Measurements from ENCODE around the gene CBL.

Gene CBL

GRCh38 chr11:119300198-119300964 is 94.2 kb downstream of the CBL start:
- Histone ChIP-seq H3K9me3 (ENCODE audit: insufficient read depth, low read depth, low read length) (no peaks in the 10 kb centered on the region), H3K9me2 (replicated peaks; ENCODE audit: low read depth, low read length) (no peaks in the 10 kb centered on the region), H3K4me2 (ENCODE audit: low read depth, low read length, poor library complexity, severe bottlenecking) (no peak overlapping the region), H3K4me3 (ENCODE audit: low read length, poor library complexity, severe bottlenecking) (no peak overlapping the region), H3F3A (ENCODE audit: low read depth) (no peaks in the 10 kb centered on the region), H3K27me3 (ENCODE audit: insufficient read depth, low read length, poor library complexity, severe bottlenecking) (no peaks in the 10 kb centered on the region), H3K4me1 (ENCODE audit: insufficient read depth, low read length, poor library complexity, severe bottlenecking) (no peaks in the 10 kb centered on the region), H3K9ac (ENCODE audit: low read depth, low read length, poor library complexity, severe bottlenecking) (no peak overlapping the region), H3K36me3 (ENCODE audit: insufficient read depth, low read length) (peaks cover 86% of the 10 kb centered on the region), H2AFZ (ENCODE audit: low read length) (no peak overlapping the region), H4K20me1 (ENCODE audit: insufficient read depth, low read length, poor library complexity, severe bottlenecking) (no peaks in the 10 kb centered on the region), H3K79me2 (ENCODE audit: insufficient read depth, low read length) (no peaks in the 10 kb centered on the region)
- TF ChIP-seq EZH2phosphoT487 (IDR thresholded peaks at IDR 0.05; ENCODE audit: borderline replicate concordance) (no peak), CTCF (conservative IDR thresholded peaks at IDR 0.05; ENCODE audit: low read length) (no peak)

- H4K20me1 ChIP-seq (ENCODE audit: insufficient read depth, low read length, poor library complexity, severe bottlenecking) = no peaks in the 10 kb centered on the region
- H3K4me2 ChIP-seq (ENCODE audit: low read depth, low read length, poor library complexity, severe bottlenecking) = no peak overlapping the region
- peaks cover 62% of the 10 kb centered on the region for H3K36me3 ChIP-seq (ENCODE audit: insufficient read depth, low read length)
- no peaks in the 10 kb centered on the region for H3K79me2 ChIP-seq (ENCODE audit: insufficient read depth, low read length)
- no peaks in the 10 kb centered on the region for H3K9me2 ChIP-seq (replicated peaks; ENCODE audit: low read depth, low read length)
- H3K9me3 ChIP-seq (ENCODE audit: insufficient read depth, low read depth, low read length) = no peaks in the 10 kb centered on the region
- H3K4me3 ChIP-seq (ENCODE audit: low read length, poor library complexity, severe bottlenecking) = no peak overlapping the region
- peaks cover 6% of the 10 kb centered on the region for H3K4me1 ChIP-seq (ENCODE audit: insufficient read depth, low read length, poor library complexity, severe bottlenecking)
- no peaks in the 10 kb centered on the region for H3F3A ChIP-seq (ENCODE audit: low read depth)
- no peak overlapping the region for H2AFZ ChIP-seq (ENCODE audit: low read length)
- H3K9ac ChIP-seq (ENCODE audit: low read depth, low read length, poor library complexity, severe bottlenecking) = no peak overlapping the region
- no peaks in the 10 kb centered on the region for H3K27me3 ChIP-seq (ENCODE audit: insufficient read depth, low read length, poor library complexity, severe bottlenecking)
- TF ChIP-seq CTCF (conservative IDR thresholded peaks at IDR 0.05; ENCODE audit: low read length) (no peak), EZH2phosphoT487 (IDR thresholded peaks at IDR 0.05; ENCODE audit: borderline replicate concordance) (no peak)
These were observed 97.1 kb downstream of the CBL start for GRCh38 chr11:119303227-119303718.

GRCh38 chr11:119305556-119306372 is 99.6 kb downstream of the CBL start:
- TF ChIP-seq EZH2phosphoT487 (IDR thresholded peaks at IDR 0.05; ENCODE audit: borderline replicate concordance) (no peak), CTCF (conservative IDR thresholded peaks at IDR 0.05; ENCODE audit: low read length) (no peak)
- Histone ChIP-seq H3K36me3 (ENCODE audit: insufficient read depth, low read length) (peaks cover 37% of the 10 kb centered on the region), H3K9me2 (replicated peaks; ENCODE audit: low read depth, low read length) (no peaks in the 10 kb centered on the region), H3K4me3 (ENCODE audit: low read length, poor library complexity, severe bottlenecking) (no peak overlapping the region), H4K20me1 (ENCODE audit: insufficient read depth, low read length, poor library complexity, severe bottlenecking) (no peaks in the 10 kb centered on the region), H3F3A (ENCODE audit: low read depth) (no peaks in the 10 kb centered on the region), H3K9ac (ENCODE audit: low read depth, low read length, poor library complexity, severe bottlenecking) (no peak overlapping the region), H2AFZ (ENCODE audit: low read length) (no peak overlapping the region), H3K27me3 (ENCODE audit: insufficient read depth, low read length, poor library complexity, severe bottlenecking) (no peaks in the 10 kb centered on the region), H3K9me3 (ENCODE audit: insufficient read depth, low read depth, low read length) (no peaks in the 10 kb centered on the region), H3K4me1 (ENCODE audit: insufficient read depth, low read length, poor library complexity, severe bottlenecking) (peaks cover 6% of the 10 kb centered on the region), H3K79me2 (ENCODE audit: insufficient read depth, low read length) (no peaks in the 10 kb centered on the region), H3K4me2 (ENCODE audit: low read depth, low read length, poor library complexity, severe bottlenecking) (no peak overlapping the region)
